Fibroblast of the aortic adventitia (primary cell): ENCODE results near the gene GRAP2. TPM values are rescaled to one million over a fixed set of nuclear protein-coding genes. Genes with fewer than 3 reads are reported as not detected.

ENCODE experiments used
- DNase-seq: peaks from one replicate; pipeline ENCODE4 v3.0.0-alpha.2; 2010; ENCODE audit warnings: low read depth
- H3K4me3 ChIP-seq: 2 replicates; pipeline ENCODE4 v1.5.1; 2011; ENCODE audit warnings: low read depth, mild to moderate bottlenecking, control low read depth, low read length, moderate library complexity
- CTCF ChIP-seq: IDR thresholded peaks from 2 replicates; pipeline ENCODE4 v1.5.1; 2011; ENCODE audit warnings: mild to moderate bottlenecking, low read length, control low read depth, inconsistent platforms; ENCODE audit not compliant: insufficient read depth
- total RNA-seq: library from RNA; depleted of rRNA; stranded (reverse); fragments of >200 nt; gene quantifications from 2 replicates; pipeline ENCODE4 v1.2.3, GENCODE V29; 2012; ENCODE audit warnings: low replicate concordance

GRAP2 gene
- total RNA-seq, 1 donor = not detected

DNA sequence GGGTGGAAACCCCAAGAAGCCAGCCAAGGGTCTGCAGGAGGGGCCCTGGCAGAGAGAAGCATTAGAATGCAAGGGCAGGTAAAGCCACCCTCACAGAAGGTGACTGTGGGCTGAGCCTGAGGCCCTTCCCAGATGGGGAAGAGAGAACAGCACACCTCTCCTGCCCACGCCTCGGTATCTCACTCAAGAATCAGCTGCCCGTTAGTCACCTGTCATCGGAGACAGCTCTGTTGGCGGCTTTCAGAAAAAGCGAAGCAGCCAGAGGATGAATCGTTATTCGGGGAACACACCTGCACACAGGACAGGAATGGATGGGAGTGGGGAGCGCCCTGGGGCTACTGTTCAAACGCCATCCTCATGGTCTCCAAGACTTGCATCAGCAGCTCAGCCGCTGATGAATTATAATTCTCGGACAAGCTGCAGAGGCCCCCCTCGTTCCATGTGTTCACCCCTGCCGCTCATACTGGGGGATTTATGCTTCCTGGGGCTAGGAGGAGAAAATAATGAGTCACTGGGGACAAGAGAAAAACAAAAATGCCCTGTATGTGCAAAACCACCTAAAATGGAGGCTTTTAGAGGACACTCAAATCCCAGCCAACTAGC is 37.7 kb downstream of the GRAP2 start:
- no peak for TF ChIP-seq CTCF
- DNase-seq = no peak
- no peak overlapping the region for H3K4me3 ChIP-seq

DNA sequence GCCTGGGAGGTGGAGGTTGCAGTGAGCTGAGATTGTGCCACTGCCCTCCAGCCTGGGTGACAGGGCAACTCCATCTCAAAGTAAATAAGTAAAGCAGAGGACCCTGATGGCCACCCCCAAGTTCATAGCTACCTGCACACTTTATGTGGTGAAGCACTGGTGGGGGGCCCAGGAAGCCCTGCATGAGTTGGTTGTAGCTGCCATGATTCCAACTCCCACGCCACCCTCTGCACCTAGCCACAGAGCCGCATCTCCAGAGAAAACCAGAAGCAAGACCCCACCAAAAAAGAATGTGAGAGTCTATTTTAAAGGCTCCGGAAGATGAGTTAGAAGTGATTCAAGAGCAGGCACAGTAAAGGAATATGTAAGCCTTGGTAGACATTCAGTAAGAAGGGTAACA is 38.9 kb downstream of the GRAP2 start:
- H3K4me3 ChIP-seq = no peak overlapping the region
- DNase-seq = no peak
- no peak for TF ChIP-seq CTCF

DNA sequence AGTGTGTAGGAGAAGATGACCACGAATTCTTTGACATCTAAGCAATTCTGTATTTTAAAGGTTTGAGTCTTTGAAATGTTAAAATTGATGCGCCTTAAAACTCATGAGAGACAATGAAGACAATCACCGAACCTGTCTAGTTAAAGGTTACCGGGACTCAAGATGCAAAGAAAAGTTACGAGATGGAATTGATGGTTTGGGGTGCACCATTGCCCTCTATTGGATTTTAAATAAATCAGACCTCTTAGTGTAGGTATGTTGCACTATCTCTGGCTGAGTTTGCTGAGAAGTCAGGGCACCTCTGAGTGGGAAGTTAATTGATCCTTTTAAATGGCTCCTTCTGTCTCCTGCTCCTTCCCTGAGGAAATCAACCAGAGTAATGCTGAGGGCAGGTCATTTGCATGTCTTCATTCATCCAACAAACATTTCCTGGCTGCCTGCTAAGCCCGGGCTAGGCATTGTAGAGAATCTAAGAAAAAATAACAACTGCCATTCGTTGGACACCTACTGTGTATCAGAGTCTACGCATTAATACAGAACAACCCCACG is 39.9 kb downstream of the GRAP2 start:
- no peak overlapping the region for H3K4me3 ChIP-seq
- no peak for DNase-seq
- TF ChIP-seq CTCF = no peak

- no peak overlapping the region for H3K4me3 ChIP-seq
- TF ChIP-seq CTCF = no peak
- no peak for DNase-seq
Observed at GRCh38 chr22:39941601-39942000, 40.7 kb downstream of the GRAP2 start.

- no peak for DNase-seq
- no peak for TF ChIP-seq CTCF
- no peak overlapping the region for H3K4me3 ChIP-seq
Observed at GRCh38 chr22:39942439-39943230, 41.8 kb downstream of the GRAP2 start.

DNA sequence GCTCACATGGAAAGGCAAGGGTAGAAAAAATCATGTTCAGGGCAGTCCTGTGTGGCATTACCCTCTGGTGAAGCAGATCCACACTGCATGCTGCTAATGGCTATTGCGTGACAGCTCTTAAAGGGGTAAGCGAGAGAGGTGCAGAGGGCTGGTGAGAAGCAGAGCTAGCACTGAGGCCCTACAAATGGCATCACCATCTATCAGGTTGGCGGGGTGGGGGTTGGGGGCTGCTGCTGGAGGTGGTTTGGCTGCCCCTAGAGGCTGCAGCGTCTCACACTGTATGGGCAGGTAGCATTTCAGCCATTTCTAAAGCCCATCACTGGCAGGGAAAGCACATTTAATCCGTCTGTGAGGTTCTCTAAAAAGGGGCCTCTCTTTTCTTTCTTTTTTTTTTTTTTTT is 42.5 kb downstream of the GRAP2 start:
- H3K4me3 ChIP-seq = no peak overlapping the region
- no peak for DNase-seq
- no peak for TF ChIP-seq CTCF
